ENCODE measurements around the gene COX8A. TPM values are rescaled to one million over a fixed set of nuclear protein-coding genes. Genes with fewer than 3 reads are reported as not detected.

The COX8A gene
- total RNA-seq, 4 donors from 2014 or later, result 373 to 510 (median 455) TPM

- TF ChIP-seq POLR2A (IDR thresholded peaks at IDR 0.05), result no peak
- no peak for TF ChIP-seq CTCF (IDR thresholded peaks at IDR 0.05)
- DNase-seq (ENCODE audit: low spot score in 2 of 2), result no peak
- 37 to 50% methylated on average over 10 of the region's 10 CpGs for WGBS, 2 donors
- H3K4me3 ChIP-seq (ENCODE audit: low read depth, poor library complexity, severe bottlenecking), result no peak overlapping the region
- intact Hi-C loops (cut with DNase I; ENCODE audit: low total_unique reads), result no loop called here
Measured at GRCh38 chr11:63978551-63979239, 4.3 kb downstream of the COX8A start.

GRCh38 chr11:63979426-63979825 is 5.0 kb downstream of the COX8A start:
- 92% methylated on average over 3 to 5 of the region's 5 CpGs for WGBS, 2 donors
- intact Hi-C loops (cut with DNase I; ENCODE audit: low total_unique reads), result no loop called here
- no peak overlapping the region for H3K4me3 ChIP-seq (ENCODE audit: low read depth, poor library complexity, severe bottlenecking)
- TF ChIP-seq POLR2A (IDR thresholded peaks at IDR 0.05) (no peak), CTCF (IDR thresholded peaks at IDR 0.05) (no peak)
- no peak for DNase-seq (ENCODE audit: low spot score in 2 of 2)

GRCh38 chr11:63985812-63986155 is 11.4 kb downstream of the COX8A start:
- TF ChIP-seq POLR2A (IDR thresholded peaks at IDR 0.05), result no peak
- no peak for TF ChIP-seq CTCF (IDR thresholded peaks at IDR 0.05)
- intact Hi-C loops (cut with DNase I; ENCODE audit: low total_unique reads), result no loop called here
- no peak for DNase-seq (ENCODE audit: low spot score in 2 of 2)
- WGBS, 2 donors, result 0 to 1% methylated on average over 18 of the region's 18 CpGs
- peak overlapping the region; percentile 91 for H3K4me3 ChIP-seq (ENCODE audit: low read depth, poor library complexity, severe bottlenecking)

GRCh38 chr11:63986156-63986931 is 11.9 kb downstream of the COX8A start, which contains the start of gene OTUB1:
Gene OTUB1 (plus strand): TSS chr11:63986438. CDS start chr11:63986457, 19 bp downstream.
- 0 to 2% methylated on average over 12 to 46 of the region's 63 CpGs for WGBS, 2 donors
- intact Hi-C loops (cut with DNase I; ENCODE audit: low total_unique reads), result no loop called here
- DNase-seq (ENCODE audit: low spot score in 2 of 2), result peak; percentile 90 to 98
- TF ChIP-seq POLR2A (IDR thresholded peaks at IDR 0.05), result peak in 1 of 2 donors; percentile 11
- TF ChIP-seq CTCF (IDR thresholded peaks at IDR 0.05), result no peak
- H3K4me3 ChIP-seq (ENCODE audit: low read depth, poor library complexity, severe bottlenecking), result peak within 1 kb of the TSS; percentile 91

GRCh38 chr11:63986932-63987513 is 12.6 kb downstream of the COX8A start:
- 38 to 41% methylated on average over 18 to 24 of the region's 25 CpGs for WGBS, 2 donors

GRCh38 chr11:63991558-63991957 is 17.1 kb downstream of the COX8A start:
- H3K4me3 ChIP-seq (ENCODE audit: low read depth, poor library complexity, severe bottlenecking), result no peak overlapping the region
- DNase-seq (ENCODE audit: low spot score in 2 of 2), result no peak
- 84 to 85% methylated on average over 10 of the region's 10 CpGs for WGBS, 2 donors
- intact Hi-C loops (cut with DNase I; ENCODE audit: low total_unique reads), result no loop called here
- TF ChIP-seq POLR2A (IDR thresholded peaks at IDR 0.05) (no peak), CTCF (IDR thresholded peaks at IDR 0.05) (no peak)

More at GRCh38 chr11:63986932-63987513, 12.6 kb downstream of the COX8A start:
- peak overlapping the region; percentile 91 for H3K4me3 ChIP-seq (ENCODE audit: low read depth, poor library complexity, severe bottlenecking)
- no peak for TF ChIP-seq POLR2A (IDR thresholded peaks at IDR 0.05)
- no peak for DNase-seq (ENCODE audit: low spot score in 2 of 2)
- intact Hi-C loops (cut with DNase I; ENCODE audit: low total_unique reads), result no loop called here
